GM18951 (cell line): ENCODE results near the gene THRA.
"Not testable (repeated sequence)": the region's sequence is repeated elsewhere in the genome, so short reads cannot be mapped to it uniquely, and the experiment has no call there.

Experiments
- POLR2A ChIP-seq: IDR thresholded peaks from 4 replicates; pipeline ENCODE4 v1.6.1; 2011; ENCODE audit warnings: mild to moderate bottlenecking; ENCODE audit not compliant: insufficient read length, insufficient read depth; ENCODE audit errors: extremely low read depth
- in situ Hi-C: fragments of 300-500 bp; cut with MboI; formaldehyde crosslinking; loops from one replicate; pipeline ENCODE4 v1.12.0; 2022; ENCODE audit warnings: low sequenced_read_pairs, mixed read lengths, inconsistent platforms; ENCODE audit not compliant: unreplicated experiment

The THRA gene

DNA sequence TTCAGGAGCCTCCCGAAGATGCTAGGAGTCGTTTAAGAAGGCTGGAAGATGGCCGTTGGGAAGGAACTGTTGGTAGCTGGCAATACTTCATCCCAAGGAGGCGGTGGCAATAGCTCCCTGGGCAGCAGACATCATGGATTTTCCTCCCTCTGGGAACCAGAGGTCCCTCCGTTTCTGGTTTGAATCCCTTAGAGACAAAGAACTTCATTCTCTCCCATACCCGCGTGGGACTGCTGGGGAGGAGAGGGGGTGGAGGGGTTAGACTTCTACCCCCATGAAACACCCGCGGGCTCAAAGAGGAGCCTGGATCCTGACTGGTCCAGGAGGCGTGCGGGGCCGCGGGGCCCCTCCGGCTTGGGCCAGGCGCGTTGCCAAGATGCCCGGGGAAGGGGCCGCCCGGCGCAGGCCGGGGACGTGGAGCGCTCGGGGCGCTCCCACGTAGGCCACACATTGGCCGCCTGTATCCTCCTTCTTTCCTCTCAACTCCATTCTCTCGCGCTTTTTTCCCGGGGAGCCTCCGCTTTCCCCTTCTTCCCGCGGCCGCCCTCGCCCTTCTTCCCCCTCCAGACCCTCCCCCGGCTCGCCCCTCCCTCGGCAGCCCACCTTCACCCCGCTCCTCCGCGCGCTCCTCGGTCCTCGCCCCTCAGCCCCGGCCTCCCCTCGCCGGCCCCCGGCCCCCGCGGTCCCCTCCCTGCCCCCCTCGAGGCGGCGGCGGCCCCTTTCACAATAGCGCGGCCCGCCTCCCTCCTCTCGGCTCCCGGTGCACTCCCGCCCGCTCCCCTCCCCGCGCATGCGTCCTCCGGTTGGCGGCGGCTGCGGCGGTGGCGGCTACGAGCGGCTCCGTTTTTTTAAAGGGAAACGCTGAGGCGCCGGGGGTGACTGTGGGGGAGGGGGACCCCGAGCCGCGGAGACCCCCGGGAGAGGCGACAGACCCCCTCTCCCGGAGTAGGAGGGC, 58.7 kb downstream of the THRA start, which contains the start of gene MSL1:
Gene MSL1, plus strand, starts transcription at position 791 of the 955 bp plus-strand sequence. CDS start 642 bp downstream, outside the sequence.
- TF ChIP-seq POLR2A, result peak; percentile 62
- in situ Hi-C loops, result no loop called here

DNA sequence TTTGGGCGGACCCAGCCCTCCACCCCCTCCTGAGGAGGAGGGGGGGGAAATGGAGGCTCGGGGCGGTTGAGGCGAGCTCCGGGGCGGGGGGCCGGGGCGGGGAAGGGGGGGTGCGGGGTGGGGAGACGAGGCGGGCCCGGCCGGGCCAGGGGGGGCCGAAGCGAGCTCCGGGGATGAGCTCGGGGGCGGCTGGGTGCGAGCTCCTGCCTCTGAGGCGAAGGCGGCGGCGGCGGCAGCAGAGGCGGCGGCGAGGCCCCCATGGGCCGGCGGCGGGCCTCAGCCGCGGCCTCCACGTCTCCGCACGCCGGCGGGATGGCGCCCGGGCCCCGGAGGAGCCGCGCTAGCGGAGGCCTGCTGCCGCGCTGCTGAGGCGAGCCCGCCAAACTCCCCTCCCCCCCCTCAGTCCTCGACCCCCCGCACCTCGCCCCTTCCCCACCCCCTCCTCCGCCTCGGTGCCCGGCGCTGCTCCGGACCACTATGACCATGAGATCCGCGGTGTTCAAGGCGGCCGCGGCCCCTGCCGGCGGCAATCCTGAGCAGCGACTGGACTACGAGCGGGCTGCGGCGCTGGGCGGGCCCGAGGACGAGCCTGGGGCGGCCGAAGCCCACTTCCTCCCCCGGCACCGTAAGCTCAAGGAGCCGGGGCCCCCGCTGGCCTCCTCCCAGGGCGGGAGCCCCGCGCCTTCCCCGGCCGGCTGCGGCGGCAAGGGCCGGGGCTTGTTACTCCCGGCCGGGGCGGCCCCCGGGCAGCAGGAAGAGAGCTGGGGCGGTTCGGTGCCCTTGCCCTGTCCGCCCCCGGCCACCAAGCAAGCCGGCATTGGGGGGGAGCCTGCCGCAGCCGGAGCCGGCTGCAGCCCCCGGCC, 59.6 kb downstream of the THRA start:
- TF ChIP-seq POLR2A, result peak; percentile 27
- in situ Hi-C loops, result no loop called here

DNA sequence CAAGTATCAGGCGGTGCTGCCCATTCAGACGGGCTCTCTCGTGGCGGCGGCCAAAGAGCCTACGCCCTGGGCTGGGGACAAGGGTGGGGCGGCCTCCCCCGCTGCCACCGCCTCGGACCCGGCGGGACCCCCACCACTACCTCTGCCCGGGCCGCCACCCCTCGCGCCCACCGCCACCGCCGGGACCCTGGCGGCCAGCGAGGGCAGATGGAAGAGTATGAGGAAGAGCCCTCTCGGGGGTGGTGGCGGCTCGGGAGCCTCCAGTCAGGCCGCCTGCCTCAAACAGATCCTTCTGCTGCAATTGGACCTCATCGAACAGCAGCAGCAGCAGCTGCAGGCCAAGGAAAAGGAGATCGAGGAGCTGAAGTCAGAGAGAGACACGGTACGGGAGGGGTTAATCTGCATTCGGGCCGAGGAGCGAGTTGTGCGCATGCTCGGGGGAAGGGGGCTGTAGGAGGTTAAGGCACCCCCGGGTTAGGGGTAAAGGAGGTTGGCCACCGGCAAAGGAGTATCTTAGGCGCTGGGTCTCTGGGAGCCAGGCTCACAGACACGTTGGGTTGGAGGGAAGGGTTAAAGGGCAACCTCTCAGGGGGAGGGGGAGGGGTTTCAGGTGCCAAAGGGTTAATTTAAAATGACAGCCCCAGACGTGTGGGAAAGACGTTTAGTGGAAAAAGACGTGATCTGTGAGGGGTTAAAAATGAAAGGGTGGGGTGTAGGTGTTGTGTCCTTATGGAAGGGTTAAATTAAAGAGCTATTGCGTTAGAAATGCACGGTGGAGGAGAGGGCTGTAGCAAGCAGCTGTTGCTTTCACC, 60.4 kb downstream of the THRA start:
- no peak for TF ChIP-seq POLR2A
- in situ Hi-C loops, result no loop called here

DNA sequence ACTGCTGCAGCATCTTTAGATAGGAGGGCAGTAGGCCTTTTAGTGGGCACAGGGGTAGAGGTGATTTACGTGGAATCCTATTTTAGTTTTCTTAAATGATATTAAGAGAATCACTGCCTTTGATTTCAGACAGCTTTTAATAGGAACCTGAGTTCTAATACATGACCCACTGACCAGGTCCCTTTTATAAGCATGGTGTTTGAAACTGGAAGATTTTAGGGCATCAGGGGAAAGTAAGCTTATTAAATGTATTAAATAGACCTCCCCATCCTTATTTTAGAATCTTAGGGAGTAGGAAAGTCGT, 61.0 kb downstream of the THRA start:
- in situ Hi-C loops, result no loop called here
- TF ChIP-seq POLR2A, result no peak

DNA sequence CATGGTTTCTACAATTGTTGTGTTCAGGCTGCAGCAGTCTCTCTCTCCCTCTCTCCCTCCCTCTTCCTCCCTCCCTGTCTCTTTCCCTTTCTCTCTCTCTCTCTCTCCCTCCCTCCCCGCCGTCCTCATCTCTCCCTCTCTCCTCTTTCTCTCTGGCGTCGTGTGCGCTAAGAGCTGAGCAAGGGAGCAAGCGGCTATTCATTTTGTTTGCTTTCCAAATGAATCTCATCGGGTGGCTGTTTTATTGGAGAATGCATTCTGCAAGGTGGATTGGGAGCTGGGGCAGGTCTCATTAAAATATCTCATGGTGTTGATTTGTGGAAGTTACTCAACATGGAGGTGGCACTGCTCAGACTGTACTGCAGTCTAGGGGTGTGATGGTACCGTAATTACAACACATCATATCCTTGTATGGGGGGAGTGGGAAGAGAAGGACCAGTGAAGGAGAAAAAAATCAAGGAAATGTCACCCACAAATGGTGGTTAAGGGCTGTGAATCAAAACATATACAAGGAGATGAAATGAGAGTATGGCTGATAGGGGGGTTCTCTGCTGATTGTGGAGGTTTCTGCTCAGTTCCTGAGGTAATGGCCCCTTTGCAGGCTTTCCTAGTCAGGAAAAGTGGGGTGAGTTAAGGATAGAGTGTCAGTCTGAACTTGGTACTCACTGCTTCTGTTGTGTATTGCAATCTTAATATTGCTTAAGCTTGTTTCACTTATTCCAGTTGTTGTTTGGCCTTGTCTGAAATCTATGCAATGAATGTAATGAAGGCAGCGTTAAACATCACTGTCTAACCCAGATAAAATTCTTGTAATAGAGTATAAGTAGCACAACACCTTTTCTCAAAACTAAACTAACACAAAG, 61.7 kb downstream of the THRA start:
- no peak for TF ChIP-seq POLR2A
- in situ Hi-C loops, result no loop called here

DNA sequence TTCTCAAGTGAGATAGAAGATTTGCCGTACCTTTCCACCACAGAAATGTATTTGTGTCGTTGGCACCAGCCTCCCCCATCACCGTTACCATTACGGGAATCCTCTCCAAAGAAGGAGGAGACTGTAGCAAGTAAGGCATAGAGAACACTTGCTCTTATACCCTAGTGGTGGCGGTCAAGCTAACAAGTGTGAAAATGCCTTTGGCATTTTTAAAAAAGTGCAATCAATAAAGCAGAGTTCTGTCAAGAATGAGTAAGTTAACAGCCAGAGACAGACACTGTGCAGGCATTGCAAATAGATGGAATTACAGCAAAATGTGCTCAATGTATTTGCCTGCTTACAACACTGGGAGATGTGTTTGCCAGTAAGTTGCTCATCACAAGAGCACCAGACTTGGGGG, 66.7 kb downstream of the THRA start:
- in situ Hi-C loops, result no loop called here
- no peak for TF ChIP-seq POLR2A

DNA sequence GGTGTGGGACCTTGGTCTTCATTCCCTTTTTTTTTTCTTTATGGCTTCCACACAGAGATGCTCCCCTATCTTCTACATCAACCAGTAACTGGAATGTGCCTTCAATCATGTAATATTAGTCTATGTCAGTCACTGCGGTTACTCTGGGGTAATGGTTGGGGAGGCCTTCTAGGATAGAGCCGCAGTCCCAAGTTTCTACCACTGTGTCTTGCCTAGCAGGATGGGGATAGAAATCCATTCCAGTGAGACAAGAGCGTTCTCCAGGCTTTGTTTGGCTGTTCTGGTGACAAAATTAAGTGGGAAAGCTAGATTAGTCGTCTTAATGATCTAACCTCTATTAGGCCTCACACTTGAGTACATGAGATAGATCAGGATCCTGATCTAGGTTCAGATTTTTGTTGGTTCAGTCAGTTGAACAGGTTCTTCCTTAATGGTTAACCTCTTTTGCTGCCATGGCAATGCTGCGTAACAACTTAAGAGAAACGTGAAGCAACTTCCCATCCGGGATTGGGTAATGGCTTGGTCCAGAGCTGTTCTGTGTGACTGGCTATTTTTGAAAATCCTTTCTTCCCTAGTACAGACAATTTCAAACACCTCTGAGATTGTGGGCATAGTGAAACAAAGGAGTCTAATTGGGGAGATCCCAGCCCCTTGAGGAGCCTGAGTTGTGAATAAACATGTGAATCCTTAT, 67.7 kb downstream of the THRA start:
- no peak for TF ChIP-seq POLR2A
- in situ Hi-C loops, result no loop called here

DNA sequence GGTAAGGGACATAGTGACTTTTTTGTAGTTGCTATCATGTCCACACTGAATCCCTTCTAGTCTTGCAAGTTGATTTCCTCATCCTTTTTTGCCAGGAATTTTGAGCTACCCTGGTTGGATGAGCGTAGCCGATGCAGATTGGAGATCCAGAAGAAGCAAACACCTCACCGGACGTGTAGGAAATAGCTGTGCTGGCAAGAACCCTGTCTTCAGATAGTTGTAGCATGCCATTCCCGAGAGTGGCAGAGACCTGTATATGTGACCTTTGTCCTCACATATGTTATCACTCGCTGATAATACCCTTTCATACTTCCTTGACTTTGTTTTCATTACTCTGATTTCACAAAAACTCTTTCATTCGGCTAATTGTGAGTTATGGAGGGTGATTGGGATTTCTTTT, 71.4 kb downstream of the THRA start:
- no peak for TF ChIP-seq POLR2A
- in situ Hi-C loops, result no loop called here

DNA sequence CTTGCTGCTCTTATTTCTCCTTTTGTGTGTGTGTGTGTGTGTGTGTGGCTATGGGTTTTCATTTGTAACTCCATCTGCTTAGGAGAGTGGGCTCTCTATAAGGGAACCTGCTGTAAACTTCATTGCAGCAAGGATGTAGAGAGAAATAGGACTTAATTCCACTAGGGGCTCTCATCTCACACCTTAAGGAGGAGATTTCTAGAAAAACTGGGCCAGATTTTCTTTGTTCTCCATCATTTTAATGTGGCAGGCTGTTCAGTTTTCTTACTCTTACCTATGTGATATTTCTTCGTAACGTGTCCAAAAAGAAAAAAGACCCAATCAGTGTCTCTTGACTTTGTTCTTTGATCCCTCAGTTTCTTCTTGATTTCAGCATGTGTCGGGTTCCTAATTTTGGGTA, 73.1 kb downstream of the THRA start:
- no peak for TF ChIP-seq POLR2A
- in situ Hi-C loops, result no loop called here

DNA sequence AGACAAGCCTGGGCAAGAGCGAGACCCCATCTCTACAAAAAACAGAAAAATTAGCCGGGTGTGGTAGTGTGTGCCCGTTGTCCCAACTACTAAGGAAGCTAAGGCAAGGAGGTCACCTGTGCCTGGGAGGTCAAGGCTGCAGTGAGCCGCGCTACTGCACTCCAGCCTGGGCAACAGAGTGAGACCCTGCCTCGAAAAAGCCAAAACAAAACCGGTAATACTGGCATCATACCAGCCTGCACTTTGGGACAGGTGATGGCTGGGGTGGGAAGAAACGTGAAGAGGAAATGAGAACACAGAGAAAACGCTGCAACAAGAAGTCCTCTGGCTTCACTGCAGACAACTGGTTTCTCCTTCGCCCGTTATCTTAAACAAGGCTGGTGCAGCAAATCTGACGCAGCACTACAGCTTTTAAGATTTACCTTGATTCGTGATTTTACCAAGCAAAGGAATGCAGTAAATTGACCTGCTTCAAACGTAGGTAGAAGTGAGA, 76.8 kb downstream of the THRA start:
- in situ Hi-C loops, result no loop called here
- TF ChIP-seq POLR2A, result no peak

DNA sequence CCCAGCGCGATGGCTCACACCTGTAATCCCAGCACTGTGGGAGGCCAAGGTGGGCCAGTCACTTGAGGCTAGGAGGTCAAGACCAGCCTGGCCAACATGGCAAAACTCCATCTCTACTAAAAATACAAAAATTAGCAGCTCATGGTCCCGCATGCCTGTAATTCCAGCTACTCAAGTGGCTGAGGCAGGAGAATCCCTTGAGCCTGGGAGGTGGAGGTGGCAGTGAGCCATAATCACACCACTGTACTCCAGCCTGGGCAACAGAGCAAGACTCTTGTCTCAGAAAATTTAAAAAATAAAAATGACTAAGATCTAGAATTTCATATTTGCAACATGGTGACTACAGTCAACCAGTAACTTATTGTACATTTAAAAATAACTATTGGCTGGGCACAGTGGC, 80.4 kb downstream of the THRA start:
- in situ Hi-C loops, result not testable (repeated sequence)
